ENCODE measurements around the gene SETMAR.

DNA sequence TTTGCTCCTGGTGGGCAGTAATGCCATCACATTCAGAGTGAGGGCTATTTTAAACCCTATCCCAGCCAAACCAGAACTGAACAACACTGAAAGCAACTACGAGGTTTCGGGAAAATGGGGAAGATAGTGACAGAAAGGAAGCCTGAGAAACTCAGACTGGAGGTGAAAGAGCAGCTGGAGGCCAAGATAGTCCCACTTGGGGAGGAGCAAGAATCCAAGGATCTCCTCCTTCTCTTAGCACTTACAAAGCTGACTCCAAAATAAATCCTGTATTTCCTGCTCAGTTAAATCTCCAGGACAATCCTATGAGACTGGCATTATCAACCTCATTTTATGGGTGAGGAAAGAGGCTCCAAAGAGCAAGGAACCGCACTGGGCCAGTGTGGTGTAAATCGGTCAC lies 14.1 kb upstream of the SETMAR start:
- TF ChIP-seq POLR2A (IDR thresholded peaks at IDR 0.05; ENCODE audit: low read depth, low read length) (no peak), POLR2AphosphoS5 (IDR thresholded peaks at IDR 0.05; ENCODE audit: low read depth, low read length) (no peak), TAF1 (IDR thresholded peaks at IDR 0.05; ENCODE audit: low read depth, low read length) (no peak), SPI1 (IDR thresholded peaks at IDR 0.05; ENCODE audit: low read depth, low read length) (no peak), PAX5 (IDR thresholded peaks at IDR 0.05; ENCODE audit: insufficient read depth, low read length, severe bottlenecking) (no peak), POU2F2 (IDR thresholded peaks at IDR 0.05; ENCODE audit: low read depth, low read length) (no peak)
